ENCODE results near the gene PIF1.

PIF1 gene

GRCh38 chr15:64864068-64864467 is 38.6 kb upstream of the PIF1 start:
- no peak for DNase-seq (ENCODE audit: low read depth)
- in situ Hi-C loops (cut with HindIII; ENCODE audit: low sequenced_read_pairs), result no loop called here
- no peak overlapping the region for H3K4me3 ChIP-seq (ENCODE audit: low read depth, low read length)
- TF ChIP-seq CTCF (IDR thresholded peaks at IDR 0.05; ENCODE audit: low read depth, low read length, missing control alignments), result no peak

- in situ Hi-C loops (cut with HindIII; ENCODE audit: low sequenced_read_pairs), result no loop called here
- no peak for TF ChIP-seq CTCF (IDR thresholded peaks at IDR 0.05; ENCODE audit: low read depth, low read length, missing control alignments)
- no peak overlapping the region for H3K4me3 ChIP-seq (ENCODE audit: low read depth, low read length)
- no peak for DNase-seq (ENCODE audit: low read depth)
These were observed 37.0 kb upstream of the PIF1 start for GRCh38 chr15:64862408-64862807.

- H3K4me3 ChIP-seq (ENCODE audit: low read depth, low read length), result no peak overlapping the region
- no peak for TF ChIP-seq CTCF (IDR thresholded peaks at IDR 0.05; ENCODE audit: low read depth, low read length, missing control alignments)
- in situ Hi-C loops (cut with HindIII; ENCODE audit: low sequenced_read_pairs), result no loop called here
- no peak for DNase-seq (ENCODE audit: low read depth)
These were observed 36.5 kb upstream of the PIF1 start for GRCh38 chr15:64861960-64862359.

GRCh38 chr15:64861331-64861730 is 35.9 kb upstream of the PIF1 start:
- no peak overlapping the region for H3K4me3 ChIP-seq (ENCODE audit: low read depth, low read length)
- no peak for TF ChIP-seq CTCF (IDR thresholded peaks at IDR 0.05; ENCODE audit: low read depth, low read length, missing control alignments)
- DNase-seq (ENCODE audit: low read depth), result no peak
- in situ Hi-C loops (cut with HindIII; ENCODE audit: low sequenced_read_pairs), result no loop called here

GRCh38 chr15:64859226-64859625 is 33.8 kb upstream of the PIF1 start:
- no peak overlapping the region for H3K4me3 ChIP-seq (ENCODE audit: low read depth, low read length)

GRCh38 chr15:64858021-64858575 is 32.7 kb upstream of the PIF1 start:
- no peak for TF ChIP-seq CTCF (IDR thresholded peaks at IDR 0.05; ENCODE audit: low read depth, low read length, missing control alignments)

More at GRCh38 chr15:64859226-64859625, 33.8 kb upstream of the PIF1 start:
- in situ Hi-C loops (cut with HindIII; ENCODE audit: low sequenced_read_pairs), result no loop called here
- DNase-seq (ENCODE audit: low read depth), result no peak
- TF ChIP-seq CTCF (IDR thresholded peaks at IDR 0.05; ENCODE audit: low read depth, low read length, missing control alignments), result no peak

More at GRCh38 chr15:64858021-64858575, 32.7 kb upstream of the PIF1 start:
- in situ Hi-C loops (cut with HindIII; ENCODE audit: low sequenced_read_pairs), result no loop called here
- no peak for DNase-seq (ENCODE audit: low read depth)
- H3K4me3 ChIP-seq (ENCODE audit: low read depth, low read length), result no peak overlapping the region
